ENCODE measurements around the gene HOXA11.

Gene HOXA11

GRCh38 chr7:27142580-27143022 lies 42.4 kb downstream of the HOXA11 start:
- H3K27me3 ChIP-seq (ENCODE audit: insufficient read depth, low read length) = peaks cover 100% of the 10 kb centered on the region
- peak overlapping the region; percentile 66 for H3K4me3 ChIP-seq (ENCODE audit: low read length)
- no peaks in the 10 kb centered on the region for H3K36me3 ChIP-seq (ENCODE audit: insufficient read depth, low read depth, low read length)
- H3K9me3 ChIP-seq (ENCODE audit: insufficient read depth, low read depth, low read length) = peaks cover 14% of the 10 kb centered on the region; the same call in 1 of the 2 replicates
- H3K27ac ChIP-seq (ENCODE audit: low read length) = no peak overlapping the region
- H3K9ac ChIP-seq (ENCODE audit: low read depth, low read length) = no peak overlapping the region
- H3K4me1 ChIP-seq (ENCODE audit: insufficient read depth, low read length) = no peaks in the 10 kb centered on the region

- no peak overlapping the region for H3K9ac ChIP-seq (ENCODE audit: low read depth, low read length)
Observed at GRCh38 chr7:27141923-27142579, 43.0 kb downstream of the HOXA11 start.

DNA sequence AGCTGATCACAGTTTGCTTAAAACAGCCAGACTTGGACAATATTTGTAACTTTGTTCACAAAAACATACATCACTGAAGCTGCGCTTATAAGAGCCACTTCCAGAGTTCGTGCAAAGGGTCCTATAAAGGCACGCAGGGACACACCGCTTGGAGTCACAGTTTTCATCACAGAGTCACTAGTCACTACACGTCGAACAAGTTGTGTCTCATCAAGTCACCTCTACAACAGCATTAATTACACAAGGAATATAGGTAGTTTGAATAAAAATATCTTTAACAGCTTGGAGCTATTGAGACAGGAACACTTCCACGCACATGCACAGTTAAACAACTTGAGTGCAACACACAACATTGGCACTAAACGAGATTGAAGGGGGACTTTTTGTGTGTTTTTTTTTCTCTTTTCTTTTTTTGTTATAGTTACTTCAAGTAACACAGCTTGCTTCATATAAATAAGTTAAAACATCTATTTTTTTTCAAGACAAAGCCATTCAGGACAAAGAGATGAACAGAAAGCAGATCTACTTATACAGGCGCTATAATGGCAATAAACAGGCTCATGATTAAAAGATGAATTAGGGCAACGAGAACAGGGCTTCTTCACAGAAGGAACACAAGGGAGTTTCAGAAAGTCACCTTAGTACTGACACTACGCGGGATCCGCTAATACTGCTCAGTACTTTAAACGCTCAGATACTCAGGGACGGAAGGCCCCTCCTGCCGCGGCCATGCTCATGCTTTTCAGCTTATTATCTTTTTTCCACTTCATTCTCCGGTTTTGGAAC lies 43.7 kb downstream of the HOXA11 start:
- Histone ChIP-seq H3K27me3 (ENCODE audit: insufficient read depth, low read length) (peaks cover 100% of the 10 kb centered on the region), H3K4me3 (ENCODE audit: low read length) (no peak overlapping the region), H3K4me1 (ENCODE audit: insufficient read depth, low read length) (no peaks in the 10 kb centered on the region), H3K27ac (ENCODE audit: low read length) (no peak overlapping the region), H3K9ac (ENCODE audit: low read depth, low read length) (no peak overlapping the region), H3K9me3 (ENCODE audit: insufficient read depth, low read depth, low read length) (peaks cover 5% of the 10 kb centered on the region; the same call in 1 of the 2 replicates), H3K36me3 (ENCODE audit: insufficient read depth, low read depth, low read length) (no peaks in the 10 kb centered on the region)

More at GRCh38 chr7:27141923-27142579, 43.0 kb downstream of the HOXA11 start:
- Histone ChIP-seq H3K4me1 (ENCODE audit: insufficient read depth, low read length) (no peaks in the 10 kb centered on the region), H3K4me3 (ENCODE audit: low read length) (no peak overlapping the region), H3K27ac (ENCODE audit: low read length) (no peak overlapping the region), H3K9me3 (ENCODE audit: insufficient read depth, low read depth, low read length) (peaks cover 12% of the 10 kb centered on the region; the same call in 1 of the 2 replicates), H3K36me3 (ENCODE audit: insufficient read depth, low read depth, low read length) (no peaks in the 10 kb centered on the region), H3K27me3 (ENCODE audit: insufficient read depth, low read length) (peaks cover 100% of the 10 kb centered on the region)

- Histone ChIP-seq H3K36me3 (ENCODE audit: insufficient read depth, low read depth, low read length) (no peaks in the 10 kb centered on the region), H3K4me1 (ENCODE audit: insufficient read depth, low read length) (no peaks in the 10 kb centered on the region), H3K27me3 (ENCODE audit: insufficient read depth, low read length) (peaks cover 100% of the 10 kb centered on the region), H3K9me3 (ENCODE audit: insufficient read depth, low read depth, low read length) (peaks cover 5% of the 10 kb centered on the region; the same call in 1 of the 2 replicates), H3K27ac (ENCODE audit: low read length) (no peak overlapping the region), H3K4me3 (ENCODE audit: low read length) (no peak overlapping the region), H3K9ac (ENCODE audit: low read depth, low read length) (no peak overlapping the region)
Observed at GRCh38 chr7:27140126-27140857, 44.7 kb downstream of the HOXA11 start.

GRCh38 chr7:27139334-27140125 lies 45.5 kb downstream of the HOXA11 start:
- H3K4me3 ChIP-seq (ENCODE audit: low read length) = no peak overlapping the region
- no peaks in the 10 kb centered on the region for H3K4me1 ChIP-seq (ENCODE audit: insufficient read depth, low read length)
- no peak overlapping the region for H3K9ac ChIP-seq (ENCODE audit: low read depth, low read length)
- H3K27ac ChIP-seq (ENCODE audit: low read length) = no peak overlapping the region
- peaks cover 100% of the 10 kb centered on the region for H3K27me3 ChIP-seq (ENCODE audit: insufficient read depth, low read length)
- H3K9me3 ChIP-seq (ENCODE audit: insufficient read depth, low read depth, low read length) = peaks cover 5% of the 10 kb centered on the region; the same call in 1 of the 2 replicates
- no peaks in the 10 kb centered on the region for H3K36me3 ChIP-seq (ENCODE audit: insufficient read depth, low read depth, low read length)

DNA sequence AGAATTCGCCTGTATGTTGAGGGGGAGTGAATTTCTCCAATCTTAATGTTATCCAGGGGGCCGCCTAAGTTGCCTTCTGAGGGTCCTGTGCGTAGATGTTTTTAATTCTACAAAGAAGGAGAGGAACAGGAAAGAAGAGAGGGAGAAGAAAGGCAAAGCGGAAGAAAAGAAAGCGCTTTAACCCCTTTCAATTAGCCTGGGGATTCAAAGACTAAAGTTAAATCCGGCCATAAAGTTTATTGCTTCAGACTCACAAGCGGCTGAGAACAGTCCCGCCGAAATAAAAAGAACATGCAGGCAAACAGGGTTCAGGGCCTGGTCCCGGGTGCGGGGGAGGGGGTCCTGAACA lies 46.1 kb downstream of the HOXA11 start:
- Histone ChIP-seq H3K4me3 (ENCODE audit: low read length) (no peak overlapping the region), H3K9me3 (ENCODE audit: insufficient read depth, low read depth, low read length) (peaks cover 5% of the 10 kb centered on the region; the same call in 1 of the 2 replicates), H3K9ac (ENCODE audit: low read depth, low read length) (no peak overlapping the region), H3K27ac (ENCODE audit: low read length) (no peak overlapping the region), H3K36me3 (ENCODE audit: insufficient read depth, low read depth, low read length) (no peaks in the 10 kb centered on the region), H3K27me3 (ENCODE audit: insufficient read depth, low read length) (peaks cover 100% of the 10 kb centered on the region), H3K4me1 (ENCODE audit: insufficient read depth, low read length) (no peaks in the 10 kb centered on the region)

DNA sequence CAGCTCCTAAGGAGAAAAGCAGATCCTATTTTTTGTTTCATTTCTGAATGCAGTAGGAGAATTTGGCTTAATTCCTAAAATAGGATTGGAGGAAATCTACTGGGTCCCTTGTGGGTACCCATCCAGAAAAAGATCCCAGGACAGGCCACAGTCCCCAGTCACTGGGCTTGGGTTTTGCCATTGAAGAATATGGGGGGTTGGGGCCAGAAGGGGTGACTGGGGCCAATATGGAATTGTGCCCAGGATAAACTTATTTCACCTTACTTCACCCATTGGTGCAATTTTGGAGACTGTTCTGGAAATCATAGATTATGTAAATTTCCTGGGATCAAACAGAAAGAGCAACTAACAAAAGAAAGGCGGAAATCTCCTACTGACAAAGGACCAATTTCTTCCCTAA lies 46.6 kb downstream of the HOXA11 start:
- no peaks in the 10 kb centered on the region for H3K4me1 ChIP-seq (ENCODE audit: insufficient read depth, low read length)
- no peak overlapping the region for H3K4me3 ChIP-seq (ENCODE audit: low read length)
- no peak overlapping the region for H3K9ac ChIP-seq (ENCODE audit: low read depth, low read length)
- H3K27me3 ChIP-seq (ENCODE audit: insufficient read depth, low read length) = peaks cover 100% of the 10 kb centered on the region
- H3K36me3 ChIP-seq (ENCODE audit: insufficient read depth, low read depth, low read length) = no peaks in the 10 kb centered on the region
- H3K27ac ChIP-seq (ENCODE audit: low read length) = no peak overlapping the region
- peaks cover 5% of the 10 kb centered on the region; the same call in 1 of the 2 replicates for H3K9me3 ChIP-seq (ENCODE audit: insufficient read depth, low read depth, low read length)

DNA sequence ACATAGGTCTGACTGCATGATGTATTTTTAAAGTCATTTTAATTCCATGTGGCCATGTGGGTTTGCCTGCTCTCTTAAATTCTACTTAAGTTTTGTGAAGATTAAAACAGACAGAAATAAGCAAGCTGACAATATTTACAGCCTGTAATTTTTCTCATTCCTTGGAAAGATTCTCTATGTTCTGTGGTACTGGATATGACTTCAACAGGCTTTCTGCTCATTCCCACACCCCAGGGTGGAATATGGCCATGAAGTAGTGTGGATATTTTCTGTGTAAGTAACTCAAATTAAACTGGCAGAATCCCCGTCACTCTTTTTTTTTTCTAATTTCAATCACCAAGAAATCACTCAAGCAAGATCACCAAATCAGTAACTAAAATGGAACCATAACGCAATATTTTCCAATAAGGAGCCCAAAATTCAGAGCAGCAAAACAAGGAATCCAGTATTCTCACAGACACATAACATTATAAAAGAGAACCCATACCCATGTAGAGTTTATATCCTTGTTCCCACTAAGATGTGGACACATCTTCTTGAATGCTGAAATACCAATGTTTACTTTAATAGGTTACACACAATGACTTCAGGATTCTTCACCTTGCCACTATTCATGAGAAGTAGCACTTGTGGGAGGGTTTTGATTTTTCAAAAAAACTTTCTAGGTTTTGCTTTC lies 47.3 kb downstream of the HOXA11 start:
- H3K4me3 ChIP-seq (ENCODE audit: low read length) = no peak overlapping the region
- peaks cover 100% of the 10 kb centered on the region for H3K27me3 ChIP-seq (ENCODE audit: insufficient read depth, low read length)
- no peak overlapping the region for H3K27ac ChIP-seq (ENCODE audit: low read length)
- H3K36me3 ChIP-seq (ENCODE audit: insufficient read depth, low read depth, low read length) = no peaks in the 10 kb centered on the region
- H3K4me1 ChIP-seq (ENCODE audit: insufficient read depth, low read length) = no peaks in the 10 kb centered on the region
- H3K9me3 ChIP-seq (ENCODE audit: insufficient read depth, low read depth, low read length) = peaks cover 5% of the 10 kb centered on the region; the same call in 1 of the 2 replicates
- H3K9ac ChIP-seq (ENCODE audit: low read depth, low read length) = no peak overlapping the region

DNA sequence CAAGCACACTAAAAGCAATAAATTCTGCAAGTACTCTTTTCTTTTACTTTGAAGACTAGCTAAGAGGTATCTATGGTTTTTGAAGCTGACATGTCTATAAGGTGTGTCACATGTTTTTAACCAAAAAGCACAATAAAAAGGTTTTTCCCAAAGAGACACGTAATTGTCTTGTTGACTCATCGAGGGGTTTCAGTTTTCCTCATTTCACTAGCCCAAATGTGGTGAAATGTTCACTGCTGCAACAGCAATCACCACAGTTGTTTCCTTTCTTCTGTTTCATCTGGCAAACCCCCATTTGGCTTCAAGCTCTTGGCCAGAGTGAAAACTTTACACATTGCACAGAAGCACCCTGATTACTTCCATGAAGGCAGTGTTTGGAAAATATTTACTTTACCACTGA lies 50.6 kb downstream of the HOXA11 start:
- H3K36me3 ChIP-seq (ENCODE audit: insufficient read depth, low read depth, low read length) = no peaks in the 10 kb centered on the region
- H3K9ac ChIP-seq (ENCODE audit: low read depth, low read length) = no peak overlapping the region
- H3K27me3 ChIP-seq (ENCODE audit: insufficient read depth, low read length) = peaks cover 100% of the 10 kb centered on the region
- no peak overlapping the region for H3K27ac ChIP-seq (ENCODE audit: low read length)
- H3K4me1 ChIP-seq (ENCODE audit: insufficient read depth, low read length) = no peaks in the 10 kb centered on the region
- no peak overlapping the region for H3K4me3 ChIP-seq (ENCODE audit: low read length)
- H3K9me3 ChIP-seq (ENCODE audit: insufficient read depth, low read depth, low read length) = peaks cover 2% of the 10 kb centered on the region; the same call in 1 of the 2 replicates

DNA sequence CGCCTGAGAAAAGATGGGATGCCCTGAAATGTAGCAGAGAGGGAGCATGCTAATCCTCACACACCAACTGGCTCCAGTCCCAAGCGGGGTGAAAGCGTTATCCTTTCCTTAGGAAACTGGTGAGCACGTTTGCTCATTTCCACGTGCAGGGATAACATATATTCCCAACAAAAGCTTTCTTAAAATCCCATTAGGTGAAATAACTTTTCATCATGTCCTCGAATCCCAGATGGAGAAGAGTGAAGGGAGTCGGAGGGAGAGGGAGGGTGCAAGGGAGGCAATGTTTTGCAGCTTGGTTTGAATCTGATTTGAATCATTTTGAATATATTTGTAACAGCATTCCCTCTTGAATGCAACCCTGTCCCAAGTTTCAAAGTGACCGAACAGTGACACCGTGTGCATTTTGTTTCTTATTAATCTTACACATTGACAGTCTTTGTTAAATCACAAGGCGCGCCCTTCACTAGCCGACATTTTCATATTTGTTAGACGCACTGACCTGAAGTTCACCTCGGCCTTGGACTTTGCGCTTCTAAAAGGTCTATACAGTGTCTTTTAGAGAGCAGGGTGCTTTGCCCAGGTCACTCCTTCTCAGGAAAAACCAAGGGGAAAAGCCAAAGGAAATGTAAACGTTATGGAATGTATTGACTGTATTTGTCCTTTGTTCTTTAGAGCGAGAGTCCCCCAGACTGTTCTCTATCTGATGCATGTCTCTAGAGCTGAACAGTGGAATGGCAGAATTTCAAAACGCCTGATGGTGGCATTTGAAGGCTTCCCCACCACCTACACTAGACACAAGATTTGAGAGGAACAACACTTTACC lies 51.4 kb downstream of the HOXA11 start:
- no peak overlapping the region for H3K4me3 ChIP-seq (ENCODE audit: low read length)
- H3K36me3 ChIP-seq (ENCODE audit: insufficient read depth, low read depth, low read length) = no peaks in the 10 kb centered on the region
- H3K9me3 ChIP-seq (ENCODE audit: insufficient read depth, low read depth, low read length) = peaks cover 8% of the 10 kb centered on the region; the same call in 1 of the 2 replicates
- H3K9ac ChIP-seq (ENCODE audit: low read depth, low read length) = no peak overlapping the region
- H3K27me3 ChIP-seq (ENCODE audit: insufficient read depth, low read length) = peaks cover 100% of the 10 kb centered on the region
- H3K27ac ChIP-seq (ENCODE audit: low read length) = no peak overlapping the region
- H3K4me1 ChIP-seq (ENCODE audit: insufficient read depth, low read length) = no peaks in the 10 kb centered on the region
